Measurements from ENCODE around the gene C1orf198.

C1orf198 gene

GRCh38 chr1:230809256-230809990 is 58.9 kb downstream of the C1orf198 start:
- DNase-seq (ENCODE audit: low read depth in 3 of 3): no peak

- DNase-seq (ENCODE audit: low read depth in 3 of 3): no peak
Observed at GRCh38 chr1:230808281-230808872, 59.9 kb downstream of the C1orf198 start.

GRCh38 chr1:230807561-230808280 is 60.6 kb downstream of the C1orf198 start:
- DNase-seq (ENCODE audit: low read depth in 3 of 3): no peak

GRCh38 chr1:230807029-230807428 is 61.3 kb downstream of the C1orf198 start:
- DNase-seq (ENCODE audit: low read depth in 3 of 3): no peak

GRCh38 chr1:230806552-230806951 is 61.8 kb downstream of the C1orf198 start:
- DNase-seq (ENCODE audit: low read depth in 3 of 3): no peak

GRCh38 chr1:230804396-230804795 is 63.9 kb downstream of the C1orf198 start:
- DNase-seq (ENCODE audit: low read depth in 3 of 3): no peak

GRCh38 chr1:230800891-230801840 is 67.2 kb downstream of the C1orf198 start:
- no peak for DNase-seq (ENCODE audit: low read depth in 3 of 3)

GRCh38 chr1:230798491-230798890 is 69.8 kb downstream of the C1orf198 start:
- DNase-seq (ENCODE audit: low read depth in 3 of 3): no peak

- DNase-seq (ENCODE audit: low read depth in 3 of 3): no peak
Observed at GRCh38 chr1:230797942-230798365, 70.4 kb downstream of the C1orf198 start.

GRCh38 chr1:230797376-230797920 is 70.9 kb downstream of the C1orf198 start:
- no peak for DNase-seq (ENCODE audit: low read depth in 3 of 3)

- DNase-seq (ENCODE audit: low read depth in 3 of 3): no peak
Observed at GRCh38 chr1:230796626-230797025, 71.7 kb downstream of the C1orf198 start.

- no peak for DNase-seq (ENCODE audit: low read depth in 3 of 3)
Observed at GRCh38 chr1:230794871-230795605, 73.3 kb downstream of the C1orf198 start.

GRCh38 chr1:230794431-230794830 is 73.9 kb downstream of the C1orf198 start:
- no peak for DNase-seq (ENCODE audit: low read depth in 3 of 3)

GRCh38 chr1:230793463-230793745 is 74.9 kb downstream of the C1orf198 start:
- DNase-seq (ENCODE audit: low read depth in 3 of 3): no peak

- DNase-seq (ENCODE audit: low read depth in 3 of 3): no peak
Observed at GRCh38 chr1:230792691-230793462, 75.4 kb downstream of the C1orf198 start.

GRCh38 chr1:230791986-230792564 is 76.2 kb downstream of the C1orf198 start:
- no peak for DNase-seq (ENCODE audit: low read depth in 3 of 3)

GRCh38 chr1:230790026-230790425 is 78.3 kb downstream of the C1orf198 start:
- no peak for DNase-seq (ENCODE audit: low read depth in 3 of 3)

- no peak for DNase-seq (ENCODE audit: low read depth in 3 of 3)
Observed at GRCh38 chr1:230788561-230789275, 79.6 kb downstream of the C1orf198 start.

GRCh38 chr1:230787471-230787870 is 80.8 kb downstream of the C1orf198 start:
- DNase-seq (ENCODE audit: low read depth in 3 of 3): no peak
